ENCODE measurements around the gene PAFAH1B1.

PAFAH1B1 gene

GRCh38 chr17:2701161-2701995 is 107.9 kb downstream of the PAFAH1B1 start:
- in situ Hi-C loops (cut with MboI; ENCODE audit: low sequenced_read_pairs), result no loop called here

GRCh38 chr17:2701996-2702741 is 108.7 kb downstream of the PAFAH1B1 start:
- in situ Hi-C loops (cut with MboI; ENCODE audit: low sequenced_read_pairs), result no loop called here

- in situ Hi-C loops (cut with MboI; ENCODE audit: low sequenced_read_pairs), result no loop called here
These were observed 109.7 kb downstream of the PAFAH1B1 start for GRCh38 chr17:2703181-2703580.

- in situ Hi-C loops (cut with MboI; ENCODE audit: low sequenced_read_pairs), result no loop called here
These were observed 110.2 kb downstream of the PAFAH1B1 start for GRCh38 chr17:2703606-2704005.

GRCh38 chr17:2704031-2704889 is 110.8 kb downstream of the PAFAH1B1 start:
- in situ Hi-C loops (cut with MboI; ENCODE audit: low sequenced_read_pairs), result no loop called here

- in situ Hi-C loops (cut with MboI; ENCODE audit: low sequenced_read_pairs), result no loop called here
These were observed 111.4 kb downstream of the PAFAH1B1 start for GRCh38 chr17:2704890-2705248.

GRCh38 chr17:2705263-2705662 is 111.8 kb downstream of the PAFAH1B1 start:
- in situ Hi-C loops (cut with MboI; ENCODE audit: low sequenced_read_pairs), result no loop called here

- in situ Hi-C loops (cut with MboI; ENCODE audit: low sequenced_read_pairs), result no loop called here
These were observed 112.7 kb downstream of the PAFAH1B1 start for GRCh38 chr17:2705888-2706795.

GRCh38 chr17:2706911-2707510 is 113.6 kb downstream of the PAFAH1B1 start:
- in situ Hi-C loops (cut with MboI; ENCODE audit: low sequenced_read_pairs), result no loop called here

- in situ Hi-C loops (cut with MboI; ENCODE audit: low sequenced_read_pairs), result no loop called here
These were observed 114.5 kb downstream of the PAFAH1B1 start for GRCh38 chr17:2707721-2708584.

- in situ Hi-C loops (cut with MboI; ENCODE audit: low sequenced_read_pairs), result no loop called here
These were observed 115.2 kb downstream of the PAFAH1B1 start for GRCh38 chr17:2708585-2709182.

GRCh38 chr17:2709183-2709661 is 115.8 kb downstream of the PAFAH1B1 start:
- in situ Hi-C loops (cut with MboI; ENCODE audit: low sequenced_read_pairs), result no loop called here

- in situ Hi-C loops (cut with MboI; ENCODE audit: low sequenced_read_pairs), result no loop called here
These were observed 116.8 kb downstream of the PAFAH1B1 start for GRCh38 chr17:2710071-2710802.

- in situ Hi-C loops (cut with MboI; ENCODE audit: low sequenced_read_pairs), result no loop called here
These were observed 117.6 kb downstream of the PAFAH1B1 start for GRCh38 chr17:2710803-2711607.

GRCh38 chr17:2711608-2712299 is 118.3 kb downstream of the PAFAH1B1 start, which contains the start of gene CLUH:
Gene CLUH (minus strand): TSS chr17:2711764. CDS start chr17:2711661, 103 bp downstream.
- in situ Hi-C loops (cut with MboI; ENCODE audit: low sequenced_read_pairs), result no loop called here
